OCI-LY3 (cell line): ENCODE data around the gene ATP8B4.

Experiments used
- H2AFZ ChIP-seq: fragments of 200-600, 300-600 bp; shearing (Covaris generic); 2 replicates; pipeline ENCODE4 v1.6.0; 2014; ENCODE audit warnings: antibody characterized with exemption, low read depth, low read length
- H3K27ac ChIP-seq: fragments of 200-600, 300-600 bp; sonication (generic); 2 replicates; pipeline ENCODE4 v1.5.1; 2014; ENCODE audit warnings: mild to moderate bottlenecking, low read length, moderate library complexity, mixed read lengths
- H3K27me3 ChIP-seq: fragments of 200-600, 300-600 bp; sonication (generic); 2 replicates; pipeline ENCODE4 v1.6.1; 2014; ENCODE audit warnings: low read depth, low read length, mixed read lengths
- H3K36me3 ChIP-seq: fragments of 200-600, 300-600 bp; sonication (generic); replicated peaks from 2 replicates; pipeline ENCODE3; 2014; ENCODE audit warnings: low read depth, low read length, mixed read lengths
- H3K4me1 ChIP-seq: fragments of 300-600, 200-600 bp; sonication (generic); 2 replicates; pipeline ENCODE4 v1.6.1; 2014; ENCODE audit warnings: low read length, mixed read lengths
- H3K4me2 ChIP-seq: fragments of 200-600, 300-600 bp; sonication (generic); 2 replicates; pipeline ENCODE4 v1.6.1; 2014; ENCODE audit warnings: low read length, mixed read lengths
- H3K4me3 ChIP-seq: fragments of 300-600, 200-600 bp; sonication (generic); 2 replicates; pipeline ENCODE4 v1.5.1; 2014; ENCODE audit warnings: antibody characterized with exemption, mild to moderate bottlenecking, low read length, moderate library complexity
- H3K79me2 ChIP-seq: fragments of 300-600, 200-600 bp; shearing (Covaris generic); 2 replicates; pipeline ENCODE4 v1.6.1; 2014; ENCODE audit warnings: mild to moderate bottlenecking, low read length, mixed read lengths
- H3K9ac ChIP-seq: fragments of 300-600, 200-600 bp; shearing (Covaris generic); 2 replicates; pipeline ENCODE4 v1.6.0; 2014; ENCODE audit warnings: mild to moderate bottlenecking, low read length, moderate library complexity
- H3K9me3 ChIP-seq: fragments of 200-600, 300-600 bp; shearing (Covaris generic); 2 replicates; pipeline ENCODE4 v1.6.1; 2014; ENCODE audit warnings: low read length, mixed read lengths; ENCODE audit not compliant: insufficient read depth
- H4K20me1 ChIP-seq: fragments of 200-600, 300-600 bp; sonication (generic); 2 replicates; pipeline ENCODE4 v1.6.1; 2016; ENCODE audit warnings: low read length, mixed read lengths; ENCODE audit not compliant: insufficient read depth
- EZH2phosphoT487 ChIP-seq: fragments of 200-600 bp; shearing (Covaris generic); IDR thresholded peaks from 2 replicates; pipeline ENCODE4 v1.6.1; 2018; ENCODE audit warnings: antibody characterized with exemption, mixed run types, low read depth
- TF ChIP-seq, protein P1 (sequence below): fragments of 200-600, 300-600 bp; sonication (generic); IDR thresholded peaks from 2 replicates; pipeline ENCODE4 v1.5.1; 2014; ENCODE audit warnings: antibody characterized with exemption, low read length, low read depth

Gene ATP8B4

DNA sequence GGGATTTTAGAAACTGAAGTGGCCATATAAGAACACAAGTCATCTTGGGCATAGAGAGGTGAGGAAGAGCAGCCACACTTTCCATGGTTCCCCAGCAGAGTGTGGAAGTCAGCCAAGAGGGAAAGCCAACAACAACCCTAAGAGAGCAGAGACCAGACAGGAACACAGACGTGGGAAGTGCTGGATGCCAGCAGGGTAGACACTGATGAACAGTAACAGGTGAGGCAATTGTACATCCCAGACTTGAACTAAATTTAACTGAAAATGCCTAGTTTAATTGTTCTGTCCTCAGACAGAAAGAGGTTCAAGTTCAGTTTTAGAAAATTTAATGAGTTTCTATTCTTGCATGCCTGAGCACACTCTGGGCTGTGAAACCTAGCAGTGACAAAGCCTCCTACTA lies 212.1 kb downstream of the ATP8B4 start:
- H4K20me1 ChIP-seq = no peaks in the 10 kb centered on the region
- no peak overlapping the region for H3K4me2 ChIP-seq
- TF ChIP-seq, protein P1, sequence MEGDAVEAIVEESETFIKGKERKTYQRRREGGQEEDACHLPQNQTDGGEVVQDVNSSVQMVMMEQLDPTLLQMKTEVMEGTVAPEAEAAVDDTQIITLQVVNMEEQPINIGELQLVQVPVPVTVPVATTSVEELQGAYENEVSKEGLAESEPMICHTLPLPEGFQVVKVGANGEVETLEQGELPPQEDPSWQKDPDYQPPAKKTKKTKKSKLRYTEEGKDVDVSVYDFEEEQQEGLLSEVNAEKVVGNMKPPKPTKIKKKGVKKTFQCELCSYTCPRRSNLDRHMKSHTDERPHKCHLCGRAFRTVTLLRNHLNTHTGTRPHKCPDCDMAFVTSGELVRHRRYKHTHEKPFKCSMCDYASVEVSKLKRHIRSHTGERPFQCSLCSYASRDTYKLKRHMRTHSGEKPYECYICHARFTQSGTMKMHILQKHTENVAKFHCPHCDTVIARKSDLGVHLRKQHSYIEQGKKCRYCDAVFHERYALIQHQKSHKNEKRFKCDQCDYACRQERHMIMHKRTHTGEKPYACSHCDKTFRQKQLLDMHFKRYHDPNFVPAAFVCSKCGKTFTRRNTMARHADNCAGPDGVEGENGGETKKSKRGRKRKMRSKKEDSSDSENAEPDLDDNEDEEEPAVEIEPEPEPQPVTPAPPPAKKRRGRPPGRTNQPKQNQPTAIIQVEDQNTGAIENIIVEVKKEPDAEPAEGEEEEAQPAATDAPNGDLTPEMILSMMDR = no peak
- no peak for TF ChIP-seq EZH2phosphoT487
- no peaks in the 10 kb centered on the region for H3K9me3 ChIP-seq
- no peak overlapping the region for H3K27ac ChIP-seq
- H3K9ac ChIP-seq = no peak overlapping the region
- H2AFZ ChIP-seq = no peak overlapping the region
- no peaks in the 10 kb centered on the region for H3K36me3 ChIP-seq
- H3K27me3 ChIP-seq = no peaks in the 10 kb centered on the region
- no peaks in the 10 kb centered on the region for H3K4me1 ChIP-seq
- H3K79me2 ChIP-seq = no peaks in the 10 kb centered on the region
- H3K4me3 ChIP-seq = no peak overlapping the region

DNA sequence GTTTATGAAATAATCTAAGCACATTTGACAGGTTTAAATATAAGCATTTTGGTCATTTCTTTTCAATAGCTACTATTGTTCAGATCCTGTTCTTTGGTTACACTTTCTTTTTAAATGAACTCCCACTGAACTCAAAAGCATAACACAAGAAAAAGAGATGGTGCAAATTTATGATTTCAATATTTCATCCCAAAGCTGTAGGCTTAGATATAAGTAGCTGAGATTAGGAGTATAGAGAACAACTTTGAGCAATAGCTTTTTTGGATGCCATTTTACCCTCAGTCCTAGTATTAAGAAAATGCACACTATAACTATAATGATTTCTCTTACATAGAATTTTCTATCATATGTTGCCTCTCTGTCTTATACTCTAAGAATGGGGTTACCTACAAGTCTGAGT lies 213.8 kb downstream of the ATP8B4 start:
- Histone ChIP-seq H3K27me3 (no peaks in the 10 kb centered on the region), H3K27ac (no peak overlapping the region), H2AFZ (no peak overlapping the region), H3K9ac (no peak overlapping the region), H3K79me2 (no peaks in the 10 kb centered on the region), H4K20me1 (no peaks in the 10 kb centered on the region), H3K36me3 (no peaks in the 10 kb centered on the region), H3K4me1 (no peaks in the 10 kb centered on the region), H3K4me3 (no peak overlapping the region), H3K9me3 (no peaks in the 10 kb centered on the region), H3K4me2 (no peak overlapping the region)
- TF ChIP-seq, protein P1 = no peak
- no peak for TF ChIP-seq EZH2phosphoT487

DNA sequence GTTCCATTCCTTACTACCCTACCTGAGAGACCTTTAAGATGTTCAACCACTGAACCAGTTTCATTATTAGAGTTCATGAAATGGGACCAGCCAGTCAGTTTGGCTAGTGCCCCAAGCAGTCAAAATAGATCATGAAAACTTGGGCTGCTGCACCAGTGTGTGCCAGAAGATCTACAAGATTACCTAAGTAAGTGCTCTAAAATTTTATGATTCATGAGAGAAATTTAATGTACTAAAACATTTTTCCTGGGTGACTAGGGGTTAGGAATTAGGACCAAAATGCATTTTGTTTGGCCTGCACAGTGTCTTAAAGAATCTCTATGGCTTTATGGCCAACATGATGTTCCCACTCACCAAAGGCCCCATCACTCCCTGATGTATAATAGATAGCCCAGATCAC lies 214.7 kb downstream of the ATP8B4 start:
- Histone ChIP-seq H3K36me3 (no peaks in the 10 kb centered on the region), H3K9ac (no peak overlapping the region), H3K27me3 (no peaks in the 10 kb centered on the region), H3K79me2 (no peaks in the 10 kb centered on the region), H3K9me3 (no peaks in the 10 kb centered on the region), H4K20me1 (no peaks in the 10 kb centered on the region), H2AFZ (no peak overlapping the region), H3K4me3 (no peak overlapping the region), H3K27ac (no peak overlapping the region), H3K4me1 (peaks cover under 1% of the 10 kb centered on the region; the same call in 1 of the 2 replicates), H3K4me2 (no peak overlapping the region)
- TF ChIP-seq EZH2phosphoT487 = no peak
- TF ChIP-seq, protein P1 = no peak

DNA sequence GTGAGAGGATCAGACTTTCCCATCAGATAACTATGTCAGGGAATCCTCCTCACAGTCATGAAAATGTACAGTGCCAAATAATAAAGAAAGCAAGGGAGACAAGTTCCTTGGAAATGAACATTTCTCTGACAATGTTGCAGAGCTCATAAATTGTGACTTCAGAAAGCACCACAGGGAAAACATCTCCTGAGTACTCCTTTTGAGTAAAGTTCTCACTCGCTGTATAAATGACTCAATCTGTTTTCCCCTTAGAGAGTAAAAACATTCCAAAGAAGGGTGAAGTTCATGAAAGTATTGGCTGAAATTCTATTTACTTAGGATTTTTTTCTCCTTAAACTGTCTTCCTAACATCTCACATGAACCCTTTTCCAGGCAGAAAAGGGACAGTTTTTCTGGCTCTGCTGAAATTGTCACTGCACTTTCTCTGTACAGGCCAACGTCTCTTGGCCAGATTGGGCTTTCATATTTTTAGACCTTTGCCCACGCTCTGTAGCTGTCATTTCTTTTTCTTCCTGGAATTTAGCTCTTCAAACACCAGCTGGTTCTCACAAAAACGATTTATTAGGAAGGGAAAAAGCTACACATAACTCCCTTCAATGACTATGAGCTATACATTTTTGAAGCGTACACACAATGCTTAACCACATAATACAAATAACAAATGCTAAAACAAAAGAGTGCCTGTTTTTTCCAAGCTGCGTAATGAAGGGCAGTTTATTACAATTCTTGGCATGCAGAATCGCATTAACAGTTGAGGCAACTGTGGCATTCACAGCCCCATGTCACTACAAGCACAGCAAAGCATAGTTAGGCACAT lies 216.1 kb downstream of the ATP8B4 start:
- no peaks in the 10 kb centered on the region for H4K20me1 ChIP-seq
- H3K4me1 ChIP-seq = peaks cover 11% of the 10 kb centered on the region
- no peaks in the 10 kb centered on the region for H3K36me3 ChIP-seq
- TF ChIP-seq EZH2phosphoT487 = no peak
- TF ChIP-seq, protein P1 = no peak
- no peaks in the 10 kb centered on the region for H3K27me3 ChIP-seq
- no peak overlapping the region for H3K4me2 ChIP-seq
- H3K27ac ChIP-seq = no peak overlapping the region
- H3K79me2 ChIP-seq = no peaks in the 10 kb centered on the region
- no peak overlapping the region for H3K4me3 ChIP-seq
- no peak overlapping the region for H2AFZ ChIP-seq
- H3K9ac ChIP-seq = no peak overlapping the region
- H3K9me3 ChIP-seq = no peaks in the 10 kb centered on the region
